RWPE2 (cell line): ENCODE results near the gene LAMC1.
"Not testable (repeated sequence)": the region's sequence is repeated elsewhere in the genome, so short reads cannot be mapped to it uniquely, and the experiment has no call there.

Experiments used
- ATAC-seq: fragments of 200-7000 bp; cut with Tn5 transposase; 3 replicates; pipeline ENCODE4 v1.9.1; 2021; ENCODE audit warnings: low read depth
- DNase-seq: peaks from one replicate; pipeline ENCODE4 v3.0.0-alpha.2; 2020; ENCODE audit warnings: low spot score
- H3K27ac ChIP-seq: fragments of 450-650 bp; 2 replicates; pipeline ENCODE4 v1.5.1; 2017; ENCODE audit warnings: mild to moderate bottlenecking; ENCODE audit not compliant: poor library complexity, severe bottlenecking
- H3K27me3 ChIP-seq: fragments of 250-450 bp; sonication (Bioruptor Pico); 2 replicates; pipeline ENCODE4 v1.5.1; 2021; ENCODE audit warnings: mild to moderate bottlenecking, moderate library complexity; ENCODE audit not compliant: insufficient read depth, poor library complexity, severe bottlenecking
- H3K36me3 ChIP-seq: fragments of 250-450 bp; sonication (Bioruptor Pico); 2 replicates; pipeline ENCODE4 v1.5.1; 2020; ENCODE audit warnings: low read depth, mild to moderate bottlenecking, moderate library complexity
- H3K4me1 ChIP-seq: fragments of 250-450 bp; sonication (Bioruptor Pico); 2 replicates; pipeline ENCODE4 v1.5.1; 2021; ENCODE audit warnings: mild to moderate bottlenecking, moderate library complexity; ENCODE audit not compliant: insufficient read depth, poor library complexity, severe bottlenecking
- H3K4me3 ChIP-seq: fragments of 250-450 bp; sonication (Bioruptor Pico); 2 replicates; pipeline ENCODE4 v1.5.1; 2021; ENCODE audit warnings: mild to moderate bottlenecking, moderate library complexity; ENCODE audit not compliant: severe bottlenecking
- H3K9me3 ChIP-seq: fragments of 250-450 bp; sonication (Bioruptor Pico); 2 replicates; pipeline ENCODE4 v1.5.1; 2021; ENCODE audit warnings: mild to moderate bottlenecking, moderate library complexity; ENCODE audit not compliant: severe bottlenecking
- TF ChIP-seq, protein P1 (sequence below): fragments of 450-650 bp; IDR thresholded peaks from one replicate; pipeline ENCODE4 v1.5.1; 2017; ENCODE audit warnings: mild to moderate bottlenecking, moderate library complexity; ENCODE audit not compliant: poor library complexity, severe bottlenecking

The LAMC1 gene

DNA sequence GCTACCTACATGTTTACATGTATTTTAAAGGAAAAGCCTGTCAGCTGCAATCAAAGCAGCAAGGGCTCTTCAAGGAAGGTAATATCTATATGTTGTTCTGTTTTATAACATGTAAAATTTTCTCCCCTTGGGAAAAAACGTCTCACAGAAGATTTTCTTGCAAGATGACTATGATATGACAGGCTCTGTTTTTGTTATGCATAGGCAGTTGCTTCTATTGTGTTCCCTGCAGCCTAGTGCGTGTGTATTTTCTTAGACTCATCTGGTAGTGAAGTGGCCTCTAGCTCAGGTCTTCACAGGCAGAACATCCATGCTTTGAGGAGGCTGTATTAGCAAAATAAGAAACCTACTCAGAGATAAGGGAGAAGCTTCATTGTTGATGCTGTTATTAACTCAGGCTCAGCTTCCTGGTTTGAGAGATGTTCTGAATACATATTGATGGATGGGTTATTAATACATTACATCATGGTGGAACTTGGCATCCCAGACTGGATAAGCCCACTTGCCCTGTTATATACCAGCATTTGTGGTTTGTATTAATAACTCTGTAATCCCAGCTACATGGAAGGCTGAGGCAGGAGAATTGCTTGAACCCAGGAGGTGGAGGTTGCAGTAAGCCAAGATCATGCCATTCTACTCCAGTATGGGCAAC lies 35.8 kb downstream of the LAMC1 start:
- H3K9me3 ChIP-seq: no peaks in the 10 kb centered on the region
- TF ChIP-seq, protein P1, sequence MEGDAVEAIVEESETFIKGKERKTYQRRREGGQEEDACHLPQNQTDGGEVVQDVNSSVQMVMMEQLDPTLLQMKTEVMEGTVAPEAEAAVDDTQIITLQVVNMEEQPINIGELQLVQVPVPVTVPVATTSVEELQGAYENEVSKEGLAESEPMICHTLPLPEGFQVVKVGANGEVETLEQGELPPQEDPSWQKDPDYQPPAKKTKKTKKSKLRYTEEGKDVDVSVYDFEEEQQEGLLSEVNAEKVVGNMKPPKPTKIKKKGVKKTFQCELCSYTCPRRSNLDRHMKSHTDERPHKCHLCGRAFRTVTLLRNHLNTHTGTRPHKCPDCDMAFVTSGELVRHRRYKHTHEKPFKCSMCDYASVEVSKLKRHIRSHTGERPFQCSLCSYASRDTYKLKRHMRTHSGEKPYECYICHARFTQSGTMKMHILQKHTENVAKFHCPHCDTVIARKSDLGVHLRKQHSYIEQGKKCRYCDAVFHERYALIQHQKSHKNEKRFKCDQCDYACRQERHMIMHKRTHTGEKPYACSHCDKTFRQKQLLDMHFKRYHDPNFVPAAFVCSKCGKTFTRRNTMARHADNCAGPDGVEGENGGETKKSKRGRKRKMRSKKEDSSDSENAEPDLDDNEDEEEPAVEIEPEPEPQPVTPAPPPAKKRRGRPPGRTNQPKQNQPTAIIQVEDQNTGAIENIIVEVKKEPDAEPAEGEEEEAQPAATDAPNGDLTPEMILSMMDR: no peak
- H3K4me1 ChIP-seq: peaks cover 29% of the 10 kb centered on the region
- ATAC-seq (no peak), DNase-seq (no peak)
- no peak overlapping the region for H3K27ac ChIP-seq
- no peaks in the 10 kb centered on the region for H3K27me3 ChIP-seq
- H3K36me3 ChIP-seq: no peaks in the 10 kb centered on the region
- H3K4me3 ChIP-seq: no peak overlapping the region

DNA sequence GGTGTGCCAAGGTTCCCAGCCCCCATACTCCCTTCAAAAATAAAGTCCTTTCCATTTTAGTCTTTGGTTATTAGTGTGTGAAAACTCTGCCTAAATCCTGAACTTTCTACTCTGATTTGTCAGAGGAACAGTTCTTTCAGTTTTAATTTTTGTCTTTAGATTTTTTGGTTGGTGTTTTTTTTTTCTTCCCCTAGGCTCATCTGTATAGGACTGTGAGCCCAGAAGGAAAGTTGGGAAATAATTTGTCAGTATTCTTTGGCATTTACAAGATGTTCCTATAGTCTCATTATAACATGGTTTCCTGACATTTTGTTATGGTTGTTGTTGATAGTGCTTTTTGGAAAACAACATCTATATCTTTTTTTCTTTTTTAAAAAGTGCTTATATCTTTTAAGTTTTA lies 38.0 kb downstream of the LAMC1 start:
- DNase-seq (no peak), ATAC-seq (no peak)
- Histone ChIP-seq H3K27me3 (no peaks in the 10 kb centered on the region), H3K4me1 (peaks cover 21% of the 10 kb centered on the region), H3K4me3 (no peak overlapping the region), H3K9me3 (no peaks in the 10 kb centered on the region), H3K27ac (peak overlapping the region; percentile 28), H3K36me3 (peaks cover 6% of the 10 kb centered on the region; the same call in 1 of the 2 replicates)
- TF ChIP-seq, protein P1: no peak

DNA sequence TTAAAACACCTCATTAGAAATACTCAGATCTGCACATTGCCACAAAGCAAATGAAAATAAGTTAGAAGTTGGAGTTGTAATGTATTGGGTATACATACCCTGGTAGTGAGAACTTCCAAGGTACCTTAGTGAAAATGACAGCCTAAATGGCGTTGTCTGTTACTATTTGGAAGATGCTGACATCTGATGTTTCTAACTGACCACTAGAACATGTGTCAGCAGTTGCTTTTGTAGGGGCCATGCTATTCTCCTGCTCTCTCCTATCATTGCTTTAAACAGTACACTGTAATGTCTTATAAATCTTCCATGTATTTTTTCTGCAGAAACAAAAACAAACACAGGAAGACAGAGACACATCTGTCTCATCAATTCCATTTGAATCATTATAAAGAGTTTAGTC lies 40.1 kb downstream of the LAMC1 start:
- peaks cover 8% of the 10 kb centered on the region; the same call in 1 of the 2 replicates for H3K36me3 ChIP-seq
- ATAC-seq (no peak), DNase-seq (no peak)
- TF ChIP-seq, protein P1: no peak
- no peaks in the 10 kb centered on the region for H3K27me3 ChIP-seq
- H3K4me1 ChIP-seq: peaks cover 24% of the 10 kb centered on the region
- no peaks in the 10 kb centered on the region for H3K9me3 ChIP-seq
- H3K27ac ChIP-seq: no peak overlapping the region
- no peak overlapping the region for H3K4me3 ChIP-seq

DNA sequence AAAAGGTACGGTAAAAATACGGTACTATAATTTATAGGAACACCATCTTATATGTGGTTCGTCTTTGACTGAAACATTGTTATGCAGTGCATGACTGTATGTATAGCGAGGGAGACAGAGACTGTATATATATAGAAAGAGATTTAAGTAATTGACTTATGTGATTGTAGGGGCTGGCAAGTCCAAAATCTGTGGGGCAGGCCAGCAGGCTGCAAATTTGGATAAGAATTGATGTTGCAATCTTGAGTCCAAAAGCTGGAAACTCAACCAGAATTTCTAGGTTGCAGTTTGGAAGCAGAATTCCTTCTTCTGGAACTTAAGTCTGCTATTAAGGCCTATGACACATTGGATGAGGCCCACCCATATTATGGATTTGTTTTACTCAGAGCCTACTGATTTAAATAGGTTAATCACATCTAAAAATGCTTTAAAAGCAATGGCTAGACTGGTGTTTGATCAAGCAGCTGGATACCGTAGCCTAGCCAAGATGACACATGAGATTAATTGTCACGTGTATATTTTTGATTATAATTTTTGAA lies 42.0 kb downstream of the LAMC1 start:
- Histone ChIP-seq H3K4me1 (peaks cover 32% of the 10 kb centered on the region), H3K27ac (no peak overlapping the region), H3K27me3 (no peaks in the 10 kb centered on the region), H3K36me3 (peaks cover 8% of the 10 kb centered on the region; the same call in 1 of the 2 replicates), H3K9me3 (no peaks in the 10 kb centered on the region), H3K4me3 (no peak overlapping the region)
- TF ChIP-seq, protein P1: no peak
- DNase-seq: no peak
- ATAC-seq: no peak

DNA sequence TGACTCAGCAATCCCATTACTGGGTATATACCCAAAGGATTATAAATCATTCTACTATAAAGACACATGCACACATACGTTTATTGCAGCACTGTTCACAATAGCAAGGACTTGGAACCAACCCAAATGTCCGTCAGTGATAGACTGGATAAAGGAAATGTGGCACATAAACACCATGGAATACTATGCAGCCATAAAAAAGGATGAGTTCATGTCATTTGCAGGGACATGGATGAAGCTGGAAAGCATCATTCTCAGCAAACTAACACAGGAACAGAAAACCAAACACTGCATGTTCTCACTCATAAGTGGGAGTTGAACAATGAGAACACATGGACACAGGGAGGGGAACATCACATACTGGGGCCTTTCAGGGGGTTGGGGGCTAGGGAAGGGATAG lies 43.2 kb downstream of the LAMC1 start:
- not testable (repeated sequence) for ATAC-seq, H3K4me3 ChIP-seq, H3K27ac ChIP-seq, DNase-seq, H3K9me3 ChIP-seq, H3K27me3 ChIP-seq, H3K36me3 ChIP-seq
- H3K4me1 ChIP-seq: peaks cover 36% of the 10 kb centered on the region
